Measurements from ENCODE around the gene SDC3.

GRCh38 chr1:30863858-30864604 is 44.5 kb downstream of the SDC3 start:
- TF ChIP-seq CTCF (IDR thresholded peaks at IDR 0.05): no peak
- TF ChIP-seq POLR2A (IDR thresholded peaks at IDR 0.05): no peak
